ENCODE data around the gene DIP2A.
A peak's percentile ranks its signal among the peaks of the same experiment; 100 is the strongest.
"Not testable (repeated sequence)": the region's sequence is repeated elsewhere in the genome, so short reads cannot be mapped to it uniquely, and the experiment has no call there.

DIP2A gene

DNA sequence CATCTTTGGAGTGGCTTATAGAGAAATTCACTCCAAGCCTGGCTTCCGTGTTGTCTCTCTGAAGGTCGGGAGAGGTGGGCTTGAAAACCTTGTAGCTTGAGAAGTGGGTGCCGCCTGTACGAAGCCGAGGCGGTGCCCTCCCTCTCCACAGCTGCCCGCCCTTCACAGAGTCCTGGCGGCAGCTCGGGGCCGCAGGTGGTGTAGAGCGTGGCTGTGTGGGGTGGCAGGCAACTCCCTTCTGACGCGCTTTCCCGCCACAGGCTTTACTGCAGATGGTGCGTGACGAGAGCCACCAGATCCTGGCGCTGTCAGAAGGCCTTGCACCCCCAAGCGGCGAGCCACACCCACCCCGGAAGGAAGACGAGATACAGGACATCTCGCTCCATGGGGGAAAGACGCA lies 33.1 kb upstream of the DIP2A start:
- DNase-seq, result no peak

DNA sequence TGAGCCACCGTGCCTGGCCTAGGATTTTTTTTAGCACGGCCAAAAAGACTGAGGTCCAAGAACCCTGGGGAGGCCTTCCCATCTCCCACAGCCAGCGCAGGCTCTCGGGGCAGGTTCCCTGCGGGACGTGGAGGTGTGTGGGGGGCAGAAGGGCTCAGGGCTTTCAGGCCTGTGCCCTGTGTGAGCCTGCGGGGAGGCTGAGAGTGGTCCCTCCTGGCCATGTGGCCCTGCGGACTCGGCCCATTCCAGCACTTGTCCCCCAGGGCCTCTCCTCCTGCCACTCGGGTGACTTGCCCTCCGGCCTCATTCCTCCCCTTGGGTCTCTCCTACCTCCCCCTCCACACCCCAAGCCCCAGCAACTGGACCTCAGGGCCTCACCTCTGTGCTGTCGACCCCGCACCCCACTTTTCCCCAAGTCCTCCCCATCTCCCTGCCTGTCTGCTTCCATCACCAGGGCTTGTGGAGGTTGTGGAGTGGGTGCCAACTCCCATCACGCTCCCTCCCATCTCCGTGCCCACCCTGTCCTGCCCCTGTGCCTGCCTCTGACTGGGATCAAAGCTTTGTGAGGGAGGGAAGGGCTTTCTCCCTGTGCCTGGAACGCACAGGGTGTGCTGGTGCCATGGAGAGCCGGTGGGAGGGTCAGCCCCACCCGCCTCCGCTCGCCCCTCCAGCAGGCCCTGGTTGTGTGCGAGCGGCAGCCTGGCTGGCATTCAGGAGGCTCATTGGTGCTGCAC lies 32.2 kb upstream of the DIP2A start:
- DNase-seq, result no peak

DNA sequence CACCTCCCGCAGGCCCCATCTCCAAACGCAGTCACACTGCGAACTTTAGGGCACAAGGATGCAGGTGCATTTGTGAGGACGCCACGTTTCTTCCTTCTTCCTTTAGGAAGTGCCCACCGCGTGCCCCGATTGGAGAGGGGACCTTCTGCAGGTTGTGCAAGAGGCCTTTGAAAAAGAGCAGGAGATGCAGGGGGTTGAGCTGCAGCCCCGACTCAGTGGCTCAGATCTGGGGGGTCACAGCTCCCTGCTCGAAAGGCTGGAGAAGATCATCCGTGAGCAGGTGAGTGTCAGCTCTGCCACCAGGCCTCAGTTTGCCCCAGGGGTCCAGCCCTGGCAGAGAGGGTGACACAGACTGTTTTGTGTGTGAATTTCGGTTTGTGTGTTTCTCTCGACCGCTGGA lies 31.2 kb upstream of the DIP2A start:
- DNase-seq, result no peak

- no peak for DNase-seq
Observed at GRCh38 chr21:46428286-46428685, 30.4 kb upstream of the DIP2A start.

GRCh38 chr21:46428987-46429710 lies 29.5 kb upstream of the DIP2A start:
- DNase-seq, result no peak

GRCh38 chr21:46429754-46430681 lies 28.7 kb upstream of the DIP2A start:
- peak in 27 of 56 donors; percentile 9 to 77 (median 43) for DNase-seq

GRCh38 chr21:46431448-46431847 lies 27.2 kb upstream of the DIP2A start:
- DNase-seq, result no peak

DNA sequence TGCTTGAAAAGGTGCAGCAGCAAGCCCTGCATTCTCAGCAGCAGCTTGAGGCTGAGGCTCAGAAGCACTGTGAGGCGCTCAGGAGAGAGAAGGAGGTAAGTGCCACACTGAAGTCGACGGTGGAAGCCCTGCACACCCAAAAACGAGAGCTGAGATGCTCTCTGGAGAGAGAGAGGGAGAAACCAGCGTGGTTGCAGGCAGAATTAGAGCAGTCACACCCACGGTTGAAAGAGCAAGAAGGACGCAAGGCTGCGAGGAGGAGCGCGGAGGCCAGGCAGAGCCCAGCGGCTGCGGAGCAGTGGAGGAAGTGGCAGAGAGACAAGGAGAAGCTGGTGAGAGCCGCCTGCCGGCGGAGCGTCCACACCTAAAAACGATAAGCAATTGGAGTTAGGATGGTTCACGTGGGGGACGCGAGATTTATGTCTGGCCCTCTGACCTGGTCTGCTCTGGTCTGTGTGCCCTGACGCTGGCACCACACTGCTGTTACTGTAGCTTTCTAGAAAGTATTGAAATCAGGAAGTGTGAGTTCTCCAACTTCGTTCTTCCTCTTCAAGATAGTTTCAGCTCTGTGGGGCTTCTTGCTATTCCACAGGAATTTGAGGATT lies 26.7 kb upstream of the DIP2A start:
- DNase-seq, result peak in 30 of 56 donors; percentile 7 to 66 (median 36)

- DNase-seq, result not testable (repeated sequence)
Observed at GRCh38 chr21:46433116-46433515, 25.6 kb upstream of the DIP2A start.

- peak in 5 of 56 donors; percentile 10 to 64 (median 35) for DNase-seq
Observed at GRCh38 chr21:46434322-46434958, 24.3 kb upstream of the DIP2A start.

DNA sequence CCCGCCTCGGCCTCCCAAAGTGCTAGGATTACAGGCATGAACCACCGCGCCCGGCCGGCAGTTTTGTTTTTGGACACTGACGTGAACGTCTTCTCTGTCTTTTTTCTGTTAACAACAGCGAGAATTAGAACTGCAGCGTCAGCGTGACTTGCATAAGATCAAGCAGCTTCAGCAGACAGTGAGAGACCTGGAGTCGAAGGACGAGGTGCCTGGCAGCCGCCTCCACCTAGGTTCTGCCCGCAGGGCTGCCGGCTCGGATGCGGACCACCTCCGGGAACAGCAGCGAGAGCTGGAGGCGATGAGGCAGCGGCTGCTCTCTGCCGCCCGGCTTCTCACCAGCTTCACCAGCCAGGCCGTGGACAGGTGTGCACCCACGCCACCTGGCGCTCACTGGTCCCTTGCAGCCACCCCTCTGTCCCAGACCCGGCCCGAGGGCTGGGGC lies 22.9 kb upstream of the DIP2A start:
- peak in 1 of 56 donors; percentile 36 for DNase-seq

DNA sequence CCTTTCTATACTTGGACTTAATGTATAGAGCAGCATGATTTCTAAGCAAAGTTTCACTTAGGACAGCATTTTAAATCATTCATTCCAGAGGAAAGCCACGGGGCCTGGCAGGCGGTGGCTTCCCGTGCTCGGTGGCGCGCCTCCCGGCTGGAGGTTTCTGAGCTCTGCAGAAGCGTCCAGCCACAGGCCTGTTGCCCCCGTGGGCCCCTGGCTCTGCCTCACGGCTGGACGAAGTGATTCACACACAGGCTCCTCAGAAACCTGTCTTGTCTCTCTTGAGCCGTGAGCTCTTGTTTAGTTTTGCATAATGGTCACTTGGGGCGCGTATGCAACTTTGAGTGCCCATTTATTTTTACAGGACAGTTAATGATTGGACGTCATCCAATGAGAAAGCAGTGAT lies 22.1 kb upstream of the DIP2A start:
- no peak for DNase-seq

DNA sequence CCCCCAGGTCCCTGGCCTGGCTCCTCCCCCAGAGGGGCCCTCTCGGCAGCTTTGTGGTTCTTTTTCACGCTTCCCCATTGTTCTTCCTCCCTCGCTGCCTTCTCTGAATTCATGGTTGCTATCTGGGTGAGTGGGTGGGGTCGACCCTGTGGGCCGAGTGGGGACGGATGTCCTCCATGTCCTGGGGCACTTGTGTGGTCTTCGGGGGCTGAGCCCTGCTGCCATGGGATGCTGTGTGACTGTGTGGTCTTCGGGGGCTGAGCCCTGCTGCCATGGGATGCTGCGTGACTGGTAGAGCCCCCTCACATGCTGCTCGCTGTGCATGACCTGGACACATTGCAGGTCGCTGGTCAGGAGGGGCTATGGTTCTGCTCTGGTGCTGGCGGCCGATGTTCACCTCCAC lies 21.6 kb upstream of the DIP2A start:
- no peak for DNase-seq

DNA sequence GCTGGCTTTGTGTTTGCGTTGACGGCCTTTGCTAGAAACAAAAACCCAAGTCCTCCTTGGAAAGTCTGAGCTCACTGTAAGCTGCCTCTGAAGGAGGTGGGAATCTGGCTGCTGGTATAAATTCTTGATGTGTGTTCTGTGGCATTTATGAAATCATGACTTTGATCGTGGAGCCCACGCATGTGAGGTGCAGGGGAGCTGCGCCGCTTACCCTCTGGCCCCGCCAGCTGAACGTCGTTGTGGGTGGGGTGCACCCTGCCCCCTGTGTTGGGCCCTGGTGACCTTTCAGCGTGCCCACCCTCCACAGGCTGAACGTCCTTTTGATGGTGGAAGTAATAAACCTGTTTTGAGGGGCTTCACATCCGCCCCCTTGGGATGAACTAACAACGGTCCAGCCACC lies 21.2 kb upstream of the DIP2A start:
- DNase-seq, result no peak

- no peak for DNase-seq
Observed at GRCh38 chr21:46438241-46438640, 20.4 kb upstream of the DIP2A start.

DNA sequence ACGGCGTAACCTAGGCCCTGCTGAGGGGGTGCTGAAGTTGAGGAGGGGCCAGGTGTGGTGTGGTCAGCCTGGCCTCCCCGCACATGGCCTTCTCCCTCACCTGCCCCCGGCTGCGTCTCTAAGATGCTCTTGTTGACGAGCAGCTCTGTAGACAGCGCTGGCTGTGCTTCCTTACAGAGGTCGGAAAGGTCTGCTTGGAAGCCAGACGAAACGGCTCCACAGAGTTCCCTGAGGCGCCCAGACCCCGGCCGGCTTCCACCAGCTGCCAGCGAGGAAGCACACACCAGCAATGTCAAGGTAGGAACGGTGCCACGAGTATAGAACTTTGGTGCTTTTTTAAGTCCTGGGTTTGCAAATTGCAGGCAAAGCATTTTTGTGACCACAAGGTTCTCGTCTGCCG lies 18.8 kb upstream of the DIP2A start:
- DNase-seq, result no peak

- no peak for DNase-seq
Observed at GRCh38 chr21:46441331-46441730, 17.4 kb upstream of the DIP2A start.

DNA sequence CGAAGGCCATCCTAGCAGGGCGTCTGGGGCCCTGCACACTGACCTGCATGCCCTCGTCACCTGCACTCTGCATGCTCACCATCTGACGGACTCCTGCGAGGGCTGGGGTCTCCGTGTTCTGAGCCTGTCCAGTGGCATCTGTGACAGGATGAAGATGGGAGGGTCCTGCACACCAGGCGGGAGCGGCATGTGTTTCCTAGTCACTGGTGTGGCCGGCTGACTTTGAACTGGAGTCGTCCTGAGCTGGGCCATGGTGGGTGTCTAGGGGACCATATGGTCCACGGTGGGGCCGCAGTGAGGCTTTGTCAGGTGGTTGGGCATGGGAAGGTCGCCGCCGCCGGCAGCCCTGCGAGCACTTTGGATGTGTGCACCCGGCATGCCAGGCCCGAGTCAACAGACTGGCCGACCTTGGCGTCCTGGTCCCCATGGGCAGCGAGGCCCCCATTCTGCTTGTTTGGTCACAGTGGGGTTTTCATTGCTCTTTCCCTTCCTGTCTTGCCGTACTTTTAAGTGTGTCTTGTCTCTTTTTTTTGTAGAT lies 16.7 kb upstream of the DIP2A start:
- DNase-seq, result no peak

GRCh38 chr21:46442938-46443337 lies 15.8 kb upstream of the DIP2A start:
- peak in 32 of 56 donors; percentile 6 to 87 (median 32) for DNase-seq

DNA sequence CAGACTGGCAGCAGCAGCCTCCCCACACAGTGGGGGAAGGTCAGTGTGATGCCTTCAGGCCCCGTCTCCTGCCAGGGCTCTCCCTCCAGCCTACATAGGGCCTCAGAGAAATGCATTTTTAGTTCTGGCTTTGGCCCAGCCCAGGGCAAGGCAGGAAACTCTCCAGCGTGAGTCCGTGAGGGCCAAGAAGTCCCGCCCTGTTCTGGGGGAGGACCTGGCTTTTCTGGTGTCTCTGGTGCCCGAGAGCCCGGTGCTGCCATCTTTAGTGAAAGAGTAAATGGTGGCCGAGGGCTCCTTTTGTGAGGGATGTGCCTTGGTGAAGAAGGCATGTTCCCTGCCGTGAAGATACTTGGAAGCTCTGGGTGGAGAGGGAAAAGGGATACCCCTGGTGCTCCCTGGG lies 14.8 kb upstream of the DIP2A start:
- DNase-seq, result no peak

DNA sequence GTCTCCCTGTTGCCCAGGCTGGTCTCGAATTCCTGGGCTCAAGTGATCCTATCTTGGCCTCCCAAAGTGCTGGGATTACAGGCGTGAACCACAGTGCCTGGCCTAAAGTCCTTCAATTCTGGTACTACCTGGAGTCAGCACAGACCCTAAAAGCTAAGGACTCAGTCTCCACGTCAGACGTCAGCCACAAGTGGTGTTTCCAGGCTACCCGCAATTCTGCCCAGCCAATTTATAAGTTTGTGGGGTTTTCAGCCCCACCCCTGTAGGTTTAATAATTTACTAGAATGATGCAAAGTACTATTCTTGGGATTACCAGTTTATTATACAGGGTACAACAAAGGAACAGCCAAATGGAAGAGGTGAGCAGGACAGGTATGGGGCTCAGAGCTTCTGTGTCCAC lies 10.6 kb upstream of the DIP2A start:
- DNase-seq, result no peak

Measured in nucleus accumbens (tissue), 56 donors.